H9 (cell line): ENCODE results near the gene TTLL13. TPM values are rescaled to one million over a fixed set of nuclear protein-coding genes. Genes with fewer than 3 reads are reported as not detected.

Experiments
- DNase-seq: peaks from one replicate; pipeline ENCODE4 v3.0.0-alpha.2; 2017
- H2AFZ ChIP-seq: one replicate; pipeline ENCODE4 v1.6.1; 2013; ENCODE audit warnings: mild to moderate bottlenecking, low read length, control low read depth, moderate library complexity
- H2AK5ac ChIP-seq: 2 replicates; pipeline ENCODE4 v1.6.1; 2013; ENCODE audit warnings: low read length, control low read depth, mixed read lengths; ENCODE audit not compliant: insufficient read length
- H2BK120ac ChIP-seq: one replicate; pipeline ENCODE4 v1.6.1; 2013; ENCODE audit warnings: low read depth, mild to moderate bottlenecking, low read length, control low read depth, inconsistent platforms; ENCODE audit not compliant: poor library complexity, severe bottlenecking
- H2BK12ac ChIP-seq: 2 replicates; pipeline ENCODE4 v1.6.1; 2013; ENCODE audit warnings: low read length, control low read depth, mixed read lengths, low read depth; ENCODE audit not compliant: insufficient read length
- H2BK15ac ChIP-seq: 2 replicates; pipeline ENCODE4 v1.6.1; 2013; ENCODE audit warnings: low read depth, low read length, control low read depth
- H2BK20ac ChIP-seq: one replicate; pipeline ENCODE4 v1.6.1; 2013; ENCODE audit warnings: low read depth, mild to moderate bottlenecking, low read length, control low read depth, inconsistent platforms; ENCODE audit not compliant: poor library complexity, severe bottlenecking
- H2BK5ac ChIP-seq: 2 replicates; pipeline ENCODE4 v1.6.1; 2013; ENCODE audit warnings: low read length, control low read depth, mixed read lengths; ENCODE audit not compliant: insufficient read length
- H3K14ac ChIP-seq: 2 replicates; pipeline ENCODE4 v1.6.1; 2013; ENCODE audit warnings: low read length, control low read depth; ENCODE audit not compliant: insufficient read depth
- H3K18ac ChIP-seq: 2 replicates; pipeline ENCODE4 v1.6.1; 2013; ENCODE audit warnings: low read depth, mild to moderate bottlenecking, mixed read lengths, low read length, control low read depth; ENCODE audit not compliant: insufficient read length
- H3K23ac ChIP-seq: 2 replicates; pipeline ENCODE4 v1.6.1; 2013; ENCODE audit warnings: low read length, control low read depth, mixed read lengths, low read depth; ENCODE audit not compliant: insufficient read length
- H3K23me2 ChIP-seq: 2 replicates; pipeline ENCODE4 v1.6.1; 2013; ENCODE audit warnings: low read depth, mild to moderate bottlenecking, mixed read lengths, low read length, control low read depth; ENCODE audit not compliant: insufficient read length, poor library complexity, severe bottlenecking
- H3K27ac ChIP-seq: 2 replicates; pipeline ENCODE4 v1.5.1; 2013; ENCODE audit warnings: low read length, control low read depth, mixed read lengths, low read depth; ENCODE audit not compliant: insufficient read length
- H3K27me3 ChIP-seq: 2 replicates; pipeline ENCODE4 v1.6.1; 2013; ENCODE audit warnings: low read length, control low read depth, inconsistent platforms; ENCODE audit not compliant: insufficient read depth
- H3K4ac ChIP-seq: 2 replicates; pipeline ENCODE4 v1.6.1; 2013; ENCODE audit warnings: low read depth, mild to moderate bottlenecking, control low read depth, inconsistent platforms, low read length, moderate library complexity
- H3K4me1 ChIP-seq: 2 replicates; pipeline ENCODE4 v1.6.1; 2013; ENCODE audit warnings: low read length, control low read depth, inconsistent platforms; ENCODE audit not compliant: insufficient read depth
- H3K4me2 ChIP-seq: 2 replicates; pipeline ENCODE4 v1.6.1; 2013; ENCODE audit warnings: low read length, control low read depth, mixed read lengths; ENCODE audit not compliant: insufficient read length, insufficient read depth
- H3K56ac ChIP-seq: 2 replicates; pipeline ENCODE4 v1.6.1; 2013; ENCODE audit warnings: low read depth, mild to moderate bottlenecking, mixed read lengths, low read length, control low read depth; ENCODE audit not compliant: insufficient read length
- H3K79me1 ChIP-seq: 2 replicates; pipeline ENCODE4 v1.6.1; 2013; ENCODE audit warnings: low read depth, mild to moderate bottlenecking, moderate library complexity, low read length, control low read depth, inconsistent platforms; ENCODE audit not compliant: insufficient read depth, poor library complexity, severe bottlenecking
- H3K79me2 ChIP-seq: 2 replicates; pipeline ENCODE4 v1.6.1; 2013; ENCODE audit warnings: low read length, control low read depth, inconsistent platforms; ENCODE audit not compliant: insufficient read depth
- H3K9ac ChIP-seq: 2 replicates; pipeline ENCODE4 v1.6.1; 2013; ENCODE audit warnings: low read length, control low read depth, mixed read lengths; ENCODE audit not compliant: insufficient read length; ENCODE audit errors: extremely low read depth
- H3K9me3 ChIP-seq: one replicate; pipeline ENCODE4 v1.6.1; 2013; ENCODE audit warnings: low read depth, low read length, inconsistent platforms; ENCODE audit not compliant: control insufficient read depth
- H3T11ph ChIP-seq: one replicate; pipeline ENCODE4 v1.6.1; 2013; ENCODE audit warnings: mild to moderate bottlenecking, low read length, control low read depth, inconsistent platforms
- H4K20me1 ChIP-seq: one replicate; pipeline ENCODE4 v1.6.1; 2013; ENCODE audit not compliant: control insufficient read depth, insufficient read length, insufficient read depth
- H4K5ac ChIP-seq: 2 replicates; pipeline ENCODE4 v1.6.1; 2013; ENCODE audit warnings: low read depth, mild to moderate bottlenecking, mixed read lengths, low read length, control low read depth; ENCODE audit not compliant: insufficient read length
- H4K8ac ChIP-seq: replicated peaks from 2 replicates; pipeline ENCODE4 v1.6.1; 2013; ENCODE audit warnings: low read length, control low read depth, mixed read lengths, low read depth; ENCODE audit not compliant: insufficient read length
- H4K91ac ChIP-seq: 2 replicates; pipeline ENCODE4 v1.6.1; 2013; ENCODE audit warnings: low read depth, mild to moderate bottlenecking, moderate library complexity, mixed read lengths, low read length, control low read depth; ENCODE audit not compliant: insufficient read length
- H3K27ac Mint-ChIP-seq, 3 experiments: 2 replicates in 2 of 3; 3 replicates in 1 of 3; pipeline ENCODE4 v1.8.0; 2020 to 2021; ENCODE audit warnings: mixed read lengths in 3 of 3, mild to moderate bottlenecking in 1 of 3, moderate library complexity in 1 of 3
- H3K27me3 Mint-ChIP-seq: 2 replicates; pipeline ENCODE4 v1.8.0; 2021; ENCODE audit warnings: low read depth, mild to moderate bottlenecking, moderate library complexity, mixed read lengths
- H3K36me3 Mint-ChIP-seq, 3 experiments: 2 replicates in 2 of 3; 3 replicates in 1 of 3; pipeline ENCODE4 v1.8.0; 2020 to 2021; ENCODE audit warnings: low read depth in 3 of 3, mixed read lengths in 3 of 3; ENCODE audit not compliant: insufficient read depth in 1 of 3
- H3K4me1 Mint-ChIP-seq, 2 experiments: 2 replicates each; pipeline ENCODE4 v1.8.0; 2020; ENCODE audit warnings: mixed read lengths in 2 of 2
- H3K4me3 Mint-ChIP-seq, 2 experiments: 2 replicates in 1 of 2; 3 replicates in 1 of 2; pipeline ENCODE4 v1.8.0; 2020 to 2021; ENCODE audit warnings: mild to moderate bottlenecking in 2 of 2, mixed read lengths in 2 of 2, moderate library complexity in 1 of 2
- H3K9me3 Mint-ChIP-seq, 2 experiments: 2 replicates in 1 of 2; 3 replicates in 1 of 2; pipeline ENCODE4 v1.8.0; 2020; ENCODE audit warnings: mild to moderate bottlenecking in 2 of 2, mixed read lengths in 2 of 2, moderate library complexity in 1 of 2
- CTCF ChIP-seq: fragments of 200-600 bp; sonication (generic); conservative IDR thresholded peaks from 3 replicates; pipeline ENCODE4 v1.8.0; 2021; ENCODE audit warnings: antibody characterized with exemption, mild to moderate bottlenecking
- WGBS: extraction: QIAGEN DNeasy Blood & Tissue Kit; methylation state at CpG from one replicate; pipeline ENCODE4 v1.1.7; 2013; ENCODE audit warnings: missing lambda C conversion rate, low lambda C conversion rate, mixed read lengths; ENCODE audit not compliant: insufficient read length; ENCODE audit errors: extremely low coverage; 5-methylcytosine and 5-hydroxymethylcytosine counted together
- total RNA-seq: library from RNA; stranded (reverse); gene quantifications from 2 replicates; pipeline ENCODE4 v1.2.1, GENCODE V29; 2021

TTLL13 gene
- total RNA-seq, 1 experiment from 2014 or later = not detected

GRCh38 chr15:90201130-90201943 lies 48.0 kb upstream of the TTLL13 start, which contains the start of gene SEMA4B:
SEMA4B (plus strand) TSS chr15:90201330; CDS start chr15:90201579, 249 bp downstream.
- Histone ChIP-seq H3K18ac (peak within 1 kb of the TSS; percentile 46), H3K23ac (no peak within 1 kb of the TSS), H2BK12ac (no peak within 1 kb of the TSS), H4K8ac (no peak within 1 kb of the TSS), H2BK20ac (no peak within 1 kb of the TSS), H3K4me1 (peaks cover 6% of the 10 kb centered on the region; the same call in 1 of the 2 replicates), H2BK15ac (no peak within 1 kb of the TSS), H3K4me2 (peak within 1 kb of the TSS; percentile 45), H3K79me2 (no peaks in the 10 kb centered on the region; the same call in 1 of the 2 replicates), H3K56ac (no peak within 1 kb of the TSS), H4K20me1 (no peaks in the 10 kb centered on the region), H3K14ac (peak within 1 kb of the TSS; percentile 70), H4K91ac (no peak within 1 kb of the TSS), H2BK5ac (no peak within 1 kb of the TSS), H3K4ac (no peak within 1 kb of the TSS), H3K23me2 (peaks cover 13% of the 10 kb centered on the region), H3K27me3 (no peaks in the 10 kb centered on the region; the same call in 1 of the 2 replicates), H3K9ac (peak within 1 kb of the TSS; percentile 74), H3K9me3 (no peaks in the 10 kb centered on the region), H2AFZ (no peak within 1 kb of the TSS), H4K5ac (no peak within 1 kb of the TSS), H3K79me1 (peaks cover 13% of the 10 kb centered on the region), H2AK5ac (no peak within 1 kb of the TSS), H2BK120ac (no peak within 1 kb of the TSS), H3K27ac (no peak within 1 kb of the TSS), H3T11ph (no peak within 1 kb of the TSS)
- Mint-ChIP-seq H3K27me3 (peaks cover 4% of the 10 kb centered on the region), H3K9me3 (no peaks in the 10 kb centered on the region), H3K27ac (peak within 1 kb of the TSS; percentile 19 to 94 (median 45); a peak in 4 of 7 replicates), H3K4me3 (peak within 1 kb of the TSS; percentile 79 to 90), H3K4me1 (peaks cover 22 to 23% of the 10 kb centered on the region in 2 experiments), H3K36me3 (peaks cover 0 to 6% (median 1%) of the 10 kb centered on the region in 3 experiments; a peak in 3 of 7 replicates)
- no peak for TF ChIP-seq CTCF
- peak; percentile 85 for DNase-seq
- WGBS = no CpG with 5 or more reads among the region's 88 CpGs
